M059J (cell line): ENCODE results near the gene TLCD4. TPM values are rescaled to one million over a fixed set of nuclear protein-coding genes. Genes with fewer than 3 reads are reported as not detected.
"Not testable (repeated sequence)": the region's sequence is repeated elsewhere in the genome, so short reads cannot be mapped to it uniquely, and the experiment has no call there.

Experiments
- DNase-seq: peaks from one replicate; pipeline ENCODE4 v3.0.0-alpha.2; 2012; ENCODE audit warnings: low read depth
- total RNA-seq: library from RNA; depleted of rRNA; stranded (reverse); fragments of >200 nt; shearing (Covaris generic); gene quantifications from 2 replicates; pipeline ENCODE4 v1.2.3, GENCODE V29; 2014; rRNA removed

Gene TLCD4, protein sequence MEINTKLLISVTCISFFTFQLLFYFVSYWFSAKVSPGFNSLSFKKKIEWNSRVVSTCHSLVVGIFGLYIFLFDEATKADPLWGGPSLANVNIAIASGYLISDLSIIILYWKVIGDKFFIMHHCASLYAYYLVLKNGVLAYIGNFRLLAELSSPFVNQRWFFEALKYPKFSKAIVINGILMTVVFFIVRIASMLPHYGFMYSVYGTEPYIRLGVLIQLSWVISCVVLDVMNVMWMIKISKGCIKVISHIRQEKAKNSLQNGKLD
- total RNA-seq: 10.1 and 11.5 TPM in 2 replicates

GRCh38 chr1:95117207-95118066 lies at the start of gene TLCD4:
TLCD4 (plus strand) TSS chr1:95117355; CDS start chr1:95143902, 26,547 bp downstream.
- peak; percentile 67 for DNase-seq

DNA sequence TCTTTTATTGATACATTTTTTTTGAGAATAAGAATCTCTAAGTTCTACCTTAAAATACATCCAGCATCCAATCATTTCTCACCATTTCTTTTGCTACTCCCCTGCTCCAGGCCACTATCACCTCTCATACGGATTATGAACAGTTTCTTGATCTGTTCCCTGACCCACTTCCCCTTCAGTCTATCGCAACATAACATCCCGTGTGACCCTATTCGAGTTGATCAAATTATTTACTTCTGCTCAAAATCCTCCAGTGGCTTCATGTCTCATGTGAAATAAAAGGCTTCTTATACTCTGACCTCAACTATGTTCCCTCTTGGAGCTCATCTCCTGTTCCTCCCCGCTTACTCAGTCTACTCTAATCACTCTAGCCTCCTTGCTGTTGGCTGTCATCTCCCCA lies 49.6 kb upstream of the TLCD4 start:
- DNase-seq: no peak

DNA sequence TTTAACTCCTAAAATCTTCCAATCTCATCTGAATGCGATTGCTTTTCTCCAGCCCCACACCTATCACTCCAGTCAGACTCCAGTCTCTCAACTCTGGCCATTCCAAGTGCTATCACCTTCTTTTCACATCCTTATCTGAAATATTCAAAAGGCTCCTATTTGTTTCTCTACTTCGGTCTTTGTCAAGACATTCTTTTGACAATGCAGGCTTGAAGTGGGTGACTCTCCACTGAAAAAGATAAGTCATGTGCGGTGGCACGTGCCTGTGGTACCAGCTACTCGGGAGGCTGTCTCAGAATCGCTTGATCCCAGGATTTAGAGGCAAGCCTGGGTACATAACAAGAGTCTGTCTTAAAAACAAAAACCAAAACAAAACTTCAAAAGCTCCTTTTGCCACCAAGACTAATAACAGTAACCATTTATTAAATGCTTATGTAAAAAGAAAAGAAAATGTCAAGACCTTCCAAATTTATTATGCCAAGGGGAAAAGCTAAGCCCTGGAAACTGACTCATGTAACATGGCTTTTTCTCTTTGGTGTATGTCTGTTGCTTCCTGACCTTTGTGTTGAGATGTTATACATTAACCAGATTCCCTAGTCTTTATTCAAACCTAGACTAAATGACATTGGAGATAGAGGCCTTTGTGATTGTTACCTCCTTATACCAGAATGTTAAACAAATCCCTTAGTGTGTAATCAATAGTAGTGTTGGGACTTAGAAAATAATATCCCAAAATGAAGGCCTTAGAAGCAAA lies 48.0 kb upstream of the TLCD4 start:
- no peak for DNase-seq

- no peak for DNase-seq
These were observed 47.5 kb upstream of the TLCD4 start for GRCh38 chr1:95069710-95070093.

DNA sequence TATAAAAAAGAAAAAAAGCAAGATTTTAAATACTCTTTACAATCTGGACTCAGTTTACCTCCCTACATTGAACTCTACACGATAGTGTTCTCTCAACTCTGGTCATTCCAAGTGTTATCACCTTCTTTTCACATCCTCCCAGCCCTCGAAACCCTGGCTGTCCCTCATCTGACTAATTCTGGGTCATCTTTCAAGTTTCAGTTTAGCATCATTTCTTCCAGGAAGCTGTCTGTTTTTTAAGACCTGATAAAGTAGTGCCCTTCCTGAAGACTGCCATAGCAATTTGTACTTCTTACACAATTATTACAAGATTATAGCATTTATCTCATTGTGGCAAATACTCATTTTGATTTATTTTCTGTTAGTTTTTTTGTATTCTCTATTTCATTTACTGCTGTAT lies 45.6 kb upstream of the TLCD4 start:
- no peak for DNase-seq

DNA sequence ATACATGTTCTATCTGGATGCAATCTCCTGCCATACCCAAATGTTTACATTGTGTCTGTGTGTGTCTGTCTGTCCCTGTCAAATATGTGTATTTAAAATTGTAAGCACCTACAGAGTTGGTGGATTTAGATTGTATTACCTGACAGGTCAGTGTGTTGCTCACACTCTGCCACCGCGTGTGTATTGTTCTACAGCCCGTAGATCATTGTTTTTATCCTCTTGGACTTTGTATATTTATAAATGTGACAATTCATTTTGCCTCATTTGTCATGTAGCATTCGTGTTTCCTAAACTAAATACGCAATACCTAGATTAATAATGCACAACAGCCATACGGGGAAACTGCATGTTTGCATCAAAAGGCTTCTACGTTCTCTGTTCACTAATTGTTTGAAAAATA lies 45.0 kb upstream of the TLCD4 start:
- DNase-seq: no peak

- DNase-seq: peak; percentile 94
These were observed 44.4 kb upstream of the TLCD4 start, which contains the start of gene ALG14 for GRCh38 chr1:95072532-95073419. ALG14 (minus strand) TSS chr1:95072951; CDS start chr1:95072898, 53 bp downstream.

- DNase-seq: no peak
These were observed 43.7 kb upstream of the TLCD4 start for GRCh38 chr1:95073446-95073845.

DNA sequence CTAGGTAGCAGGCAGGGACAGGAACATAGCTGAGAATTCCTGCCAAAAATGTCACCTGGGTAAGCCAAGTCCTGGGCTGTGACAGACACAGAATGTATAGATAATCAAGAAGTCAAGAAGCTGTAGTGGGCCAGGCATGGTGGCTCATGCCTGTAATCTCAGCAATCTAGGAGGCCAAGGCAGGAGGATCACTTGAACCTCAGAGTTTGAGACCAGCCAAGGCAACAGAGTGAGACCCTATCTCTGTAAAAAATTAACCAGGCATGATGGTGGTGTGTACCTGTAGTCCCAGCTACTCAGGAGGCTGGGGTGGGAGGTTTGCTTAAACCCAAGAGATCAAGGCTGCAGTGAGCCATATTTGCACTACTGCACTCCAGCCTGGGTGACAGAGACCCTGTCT lies 41.1 kb upstream of the TLCD4 start:
- no peak for DNase-seq

DNA sequence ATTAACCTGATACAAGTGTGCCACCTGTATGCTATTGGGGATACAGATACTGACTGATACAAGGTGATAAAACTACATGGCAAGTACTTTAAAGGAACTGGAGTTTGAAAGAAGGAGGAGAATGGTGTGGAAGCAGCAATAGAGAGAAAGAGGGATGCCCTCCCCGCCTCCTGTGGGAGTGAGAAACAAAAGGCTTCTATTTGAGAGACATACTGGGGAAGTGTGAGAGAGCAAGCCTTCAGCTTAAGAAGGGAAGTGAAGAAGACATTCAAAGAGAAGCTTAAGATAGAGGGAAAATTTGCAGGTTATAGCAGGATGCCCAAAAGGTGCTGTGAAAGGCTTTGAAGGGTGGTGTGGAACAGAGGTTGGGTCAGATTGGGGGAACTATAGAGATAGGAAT lies 36.7 kb upstream of the TLCD4 start:
- DNase-seq: no peak

DNA sequence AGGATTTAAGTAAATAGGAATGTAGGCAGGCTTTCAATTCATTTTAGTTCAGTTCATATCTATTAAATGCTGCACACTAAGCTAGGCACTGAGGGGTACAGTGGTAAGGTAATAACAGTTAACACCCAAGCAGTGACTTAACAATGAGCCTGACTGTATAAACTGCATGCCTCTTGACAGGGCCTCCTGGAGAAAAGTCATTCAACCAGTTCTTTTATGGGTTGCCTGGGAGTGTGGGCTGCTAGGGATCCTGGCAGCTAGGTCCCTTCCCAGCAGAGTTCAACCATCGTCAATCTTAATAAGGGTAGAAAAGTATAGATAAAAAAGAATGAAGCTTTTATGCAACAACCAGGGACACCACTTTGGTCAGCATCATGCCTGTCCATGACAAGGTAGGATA lies 36.3 kb upstream of the TLCD4 start:
- DNase-seq: no peak

- DNase-seq: peak; percentile 43
These were observed 32.6 kb upstream of the TLCD4 start for GRCh38 chr1:95084317-95085176.

GRCh38 chr1:95085376-95085775 lies 31.8 kb upstream of the TLCD4 start:
- no peak for DNase-seq

DNA sequence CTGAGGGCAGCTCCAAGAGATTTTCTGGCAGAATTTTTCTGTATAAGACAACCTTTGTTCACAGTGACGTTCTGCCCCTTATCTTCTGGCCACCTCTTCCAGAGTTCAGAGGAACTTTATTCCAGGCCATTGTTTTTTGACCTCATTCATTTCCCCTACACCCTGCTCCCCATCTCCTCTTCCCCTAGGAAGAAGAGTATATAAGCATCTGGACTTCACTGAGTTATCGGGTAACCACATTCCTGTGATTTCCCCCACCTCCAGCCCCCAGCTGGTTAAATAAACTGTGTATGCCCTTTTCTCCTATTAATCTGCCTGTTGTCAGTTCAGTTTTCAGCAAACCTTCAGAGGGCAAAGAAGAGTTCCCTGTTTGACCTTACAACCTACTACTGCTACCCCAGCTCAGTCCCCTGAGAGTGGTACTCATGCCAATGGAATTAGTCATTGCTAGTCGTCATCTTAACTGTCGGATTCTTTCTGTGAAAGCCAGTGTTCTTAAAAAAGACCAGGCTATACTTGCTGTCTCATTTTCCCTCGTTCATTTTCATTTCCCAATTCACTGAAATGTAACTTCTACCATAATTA lies 30.1 kb upstream of the TLCD4 start:
- peak; percentile 95 for DNase-seq

DNA sequence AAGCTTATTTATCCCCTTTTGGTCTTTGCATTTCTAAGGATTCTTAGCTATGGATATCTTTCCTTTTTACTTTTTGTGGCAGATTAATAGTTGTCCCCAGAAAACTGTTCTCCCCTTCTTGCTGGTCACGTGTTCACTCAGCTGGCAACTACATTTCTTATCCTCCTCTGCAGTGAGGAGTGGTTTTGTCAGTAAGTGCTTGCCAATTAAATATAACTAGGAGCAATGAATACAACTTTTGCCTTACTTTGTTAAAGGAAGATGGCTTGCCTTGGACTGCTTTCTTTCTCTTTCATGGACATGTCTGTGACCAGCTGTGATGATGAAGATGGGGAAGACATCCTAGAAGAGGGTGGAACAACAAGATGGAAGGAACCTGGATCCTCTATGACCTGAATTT lies 28.9 kb upstream of the TLCD4 start:
- DNase-seq: no peak

DNA sequence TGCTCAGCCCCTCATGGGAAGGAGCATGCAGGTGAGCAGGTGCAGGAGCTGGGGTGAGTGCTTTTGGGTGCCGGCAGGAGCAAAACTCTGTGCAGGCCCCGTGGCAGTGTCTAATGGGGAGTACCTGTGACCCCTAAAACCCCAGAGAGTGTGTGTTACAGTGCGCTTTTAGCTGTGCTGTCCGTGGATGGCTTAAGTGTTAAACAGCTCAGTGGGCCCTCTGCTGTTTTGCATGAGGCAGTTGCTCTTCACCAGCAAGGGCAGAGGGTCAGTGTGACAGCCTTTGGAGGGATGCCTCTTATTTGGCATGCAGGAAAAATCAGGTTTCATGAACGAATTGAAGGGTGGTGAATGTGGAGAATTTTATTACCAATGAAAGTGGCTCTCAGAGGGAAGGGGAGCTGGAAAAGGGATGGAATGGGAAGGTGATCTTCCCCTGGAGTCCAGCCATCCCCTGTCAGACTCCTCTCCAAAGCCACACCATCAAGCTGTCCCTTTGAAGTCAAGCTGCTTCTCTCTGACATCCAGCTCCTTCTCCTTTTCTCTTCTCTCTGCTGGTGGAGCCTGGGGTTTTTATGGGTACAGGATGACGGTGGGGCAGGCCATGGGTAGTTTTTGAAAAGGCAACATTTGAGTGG lies 27.4 kb upstream of the TLCD4 start:
- DNase-seq: no peak

DNA sequence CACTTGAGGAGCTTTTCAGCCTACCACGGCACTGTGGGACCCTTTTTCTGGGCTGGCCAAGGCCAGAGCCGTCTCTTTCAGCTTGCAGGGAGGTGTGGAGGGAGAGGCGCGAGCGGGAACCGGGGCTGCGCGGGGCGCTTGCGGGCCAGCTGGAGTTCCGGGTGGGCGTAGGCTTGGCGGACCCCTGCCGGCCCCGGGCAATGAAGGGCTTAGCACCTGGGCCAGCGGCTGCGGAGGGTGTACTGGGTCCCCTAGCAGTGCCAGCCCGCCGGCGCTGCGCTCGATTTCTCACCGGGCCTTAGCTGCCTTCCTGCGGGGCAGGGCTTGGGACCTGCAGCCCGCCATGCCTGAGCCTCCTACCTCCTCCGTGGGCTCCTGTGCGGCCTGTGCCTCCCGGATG lies 25.9 kb upstream of the TLCD4 start:
- DNase-seq: not testable (repeated sequence)

- DNase-seq: peak; percentile 80
These were observed 24.3 kb upstream of the TLCD4 start for GRCh38 chr1:95092891-95093290.

DNA sequence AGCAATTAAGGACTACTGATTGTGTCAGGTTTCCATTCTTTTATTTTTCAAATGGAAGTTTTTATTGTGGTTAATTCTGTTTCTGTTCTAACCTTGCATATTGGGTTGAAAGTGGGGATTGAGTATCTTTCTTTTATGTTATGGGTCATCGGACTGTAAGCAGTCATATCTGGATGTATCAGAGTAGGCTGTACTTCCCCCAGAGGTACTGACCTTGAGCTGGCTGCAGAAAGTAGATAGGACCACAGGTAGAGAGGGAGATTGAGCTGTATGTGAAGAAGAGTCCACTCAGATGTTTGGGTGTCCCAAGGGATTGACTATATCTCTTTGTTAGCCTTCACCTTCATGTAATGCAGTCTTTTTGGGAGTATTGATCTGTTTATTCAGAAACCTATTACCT lies 23.9 kb upstream of the TLCD4 start:
- DNase-seq: no peak
